PC-9 (cell line): ENCODE measurements around the gene OS9. TPM values are rescaled to one million over a fixed set of nuclear protein-coding genes. Genes with fewer than 3 reads are reported as not detected.
A peak's percentile ranks its signal among the peaks of the same experiment; 100 is the strongest.

Experiments used
- BruUV-seq: library from RNA; stranded (reverse); fragments of 400-500 nt; replicated peaks from 2 replicates; lab custom pipeline; 2021; lab: Mats Ljungman, UMichigan
- CTCF ChIA-PET: fragments of 300-600 bp; sonication (Branson Sonifier 250); formaldehyde crosslinking; loops from one replicate; lab custom pipeline; 2022; ENCODE audit warnings: antibody characterized with exemption; lab: Charles Lee
- POLR2A ChIA-PET: fragments of 300-600 bp; sonication (Branson Sonifier 250); formaldehyde crosslinking; loops from one replicate; lab custom pipeline; 2022; ENCODE audit warnings: antibody characterized with exemption; ENCODE audit not compliant: unreplicated experiment; lab: Charles Lee
- DNase-seq, 2 experiments: peaks; one replicate each; pipeline versions ENCODE4 v3.0.0 to v3.0.0-alpha.2; 2015 to 2022; ENCODE audit warnings: mixed read lengths in 1 of 2
- H2AFZ ChIP-seq: fragments of 200-600 bp; sonication (generic); 2 replicates; pipeline ENCODE4 v1.8.1; 2017; ENCODE audit warnings: antibody characterized with exemption
- H3F3A ChIP-seq: fragments of 200-600 bp; sonication (generic); 2 replicates; pipeline ENCODE4 v1.8.1; 2017; ENCODE audit warnings: antibody characterized with exemption, mild to moderate bottlenecking, low read depth; ENCODE audit not compliant: insufficient read depth
- H3K27ac ChIP-seq: fragments of 200-600 bp; sonication (generic); 2 replicates; pipeline ENCODE4 v1.6.1; 2016; ENCODE audit warnings: mixed run types
- H3K27me3 ChIP-seq: fragments of 200-600 bp; sonication (generic); 2 replicates; pipeline ENCODE4 v1.6.1; 2016; ENCODE audit warnings: low read depth, mixed run types; ENCODE audit not compliant: insufficient read depth
- H3K36me3 ChIP-seq: fragments of 200-600 bp; sonication (generic); 2 replicates; pipeline ENCODE4 v1.6.1; 2016; ENCODE audit warnings: low read depth, mixed run types
- H3K4me1 ChIP-seq: fragments of 200-600 bp; sonication (generic); replicated peaks from 2 replicates; pipeline ENCODE4 v1.6.1; 2016; ENCODE audit warnings: mixed run types; ENCODE audit not compliant: insufficient read depth
- H3K4me2 ChIP-seq: fragments of 200-600 bp; sonication (generic); 2 replicates; pipeline ENCODE4 v1.6.1; 2017; ENCODE audit warnings: mixed run types
- H3K4me3 ChIP-seq: fragments of 200-600 bp; sonication (generic); 2 replicates; pipeline ENCODE4 v1.6.1; 2016; ENCODE audit warnings: mixed run types
- H3K79me2 ChIP-seq: fragments of 200-600 bp; sonication (generic); 2 replicates; pipeline ENCODE4 v1.6.1; 2017; ENCODE audit warnings: low read depth, mixed run types
- H3K9me2 ChIP-seq: fragments of 200-600 bp; sonication (generic); 2 replicates; pipeline ENCODE4 v1.8.1; 2017; ENCODE audit warnings: mild to moderate bottlenecking; ENCODE audit not compliant: insufficient read depth
- H3K9me3 ChIP-seq: fragments of 200-600 bp; sonication (generic); 2 replicates; pipeline ENCODE4 v1.8.1; 2016; ENCODE audit warnings: low read depth; ENCODE audit not compliant: insufficient read depth
- H4K20me1 ChIP-seq: fragments of 200-600 bp; sonication (generic); 2 replicates; pipeline ENCODE4 v1.8.1; 2017; ENCODE audit not compliant: insufficient read depth
- EZH2 ChIP-seq: fragments of 200-600 bp; sonication (generic); IDR thresholded peaks from 2 replicates; pipeline ENCODE4 v1.8.0; 2017; ENCODE audit warnings: antibody characterized with exemption, low read depth
- intact Hi-C: fragments of 100-400 bp; cut with micrococcal nuclease; formaldehyde crosslinking; loops from one replicate; pipeline ENCODE4 v1.10.0; 2022; ENCODE audit not compliant: unreplicated experiment
- microRNA-seq: library from miRNA; unstranded; fragments of <30 nt; microRNA quantifications from one replicate; pipeline ENCODE4 v1.2.0, GENCODE V29; 2021; ENCODE audit warnings: borderline number of aligned reads, borderline replicate concordance
- total RNA-seq: library from RNA; stranded (reverse); gene quantifications from 2 replicates; pipeline ENCODE4 v1.2.3, GENCODE V29; 2021
- TF ChIP-seq, protein P1 (sequence below): fragments of 200-600 bp; sonication (generic); conservative IDR thresholded peaks from 2 replicates; pipeline ENCODE4 v1.6.1; 2017; ENCODE audit warnings: mixed run types, antibody characterized with exemption, mild to moderate bottlenecking, moderate library complexity

Gene OS9
- total RNA-seq, 1 experiment from 2014 or later, result 96.7 TPM

DNA sequence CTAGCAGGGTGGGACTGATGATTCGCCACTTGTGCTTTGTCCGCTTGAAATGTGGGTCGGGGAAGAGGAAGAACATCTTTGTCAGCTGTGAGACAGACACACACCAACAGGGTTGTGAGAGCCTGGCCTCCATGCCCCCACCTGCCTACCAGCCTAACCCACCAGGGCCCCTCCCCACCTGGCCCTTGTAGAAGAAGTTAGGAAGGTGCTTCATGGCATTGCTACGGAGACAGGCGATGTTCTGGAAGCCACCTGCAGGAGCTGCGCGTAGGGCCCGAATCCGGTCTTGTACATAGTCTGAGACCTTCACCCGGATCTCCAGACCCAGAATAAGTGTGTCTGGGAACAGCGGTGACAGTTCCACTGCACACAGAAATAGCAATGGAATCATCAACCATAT is 75.7 kb downstream of the OS9 start:
- POLR2A ChIA-PET, result no interaction called here
- intact Hi-C loops, result no loop called here
- CTCF ChIA-PET, result no interaction called here
- H3K36me3 ChIP-seq, result no peaks in the 10 kb centered on the region
- H3K9me3 ChIP-seq, result no peaks in the 10 kb centered on the region
- H3K79me2 ChIP-seq, result peaks cover 19% of the 10 kb centered on the region
- H3K27me3 ChIP-seq, result peaks cover 21% of the 10 kb centered on the region
- no peak overlapping the region for H3K4me2 ChIP-seq
- H2AFZ ChIP-seq, result no peak overlapping the region
- peaks cover 7% of the 10 kb centered on the region; the same call in 1 of the 2 replicates for H3F3A ChIP-seq
- no peaks in the 10 kb centered on the region; the same call in 1 of the 2 replicates for H4K20me1 ChIP-seq
- no peak for DNase-seq
- no peak overlapping the region for H3K27ac ChIP-seq
- BruUV-seq, result no TSS peak
- H3K9me2 ChIP-seq, result no peaks in the 10 kb centered on the region
- H3K4me1 ChIP-seq, result peaks cover 8% of the 10 kb centered on the region; the same call in 1 of the 2 replicates
- TF ChIP-seq EZH2, result no peak
- TF ChIP-seq, protein P1, sequence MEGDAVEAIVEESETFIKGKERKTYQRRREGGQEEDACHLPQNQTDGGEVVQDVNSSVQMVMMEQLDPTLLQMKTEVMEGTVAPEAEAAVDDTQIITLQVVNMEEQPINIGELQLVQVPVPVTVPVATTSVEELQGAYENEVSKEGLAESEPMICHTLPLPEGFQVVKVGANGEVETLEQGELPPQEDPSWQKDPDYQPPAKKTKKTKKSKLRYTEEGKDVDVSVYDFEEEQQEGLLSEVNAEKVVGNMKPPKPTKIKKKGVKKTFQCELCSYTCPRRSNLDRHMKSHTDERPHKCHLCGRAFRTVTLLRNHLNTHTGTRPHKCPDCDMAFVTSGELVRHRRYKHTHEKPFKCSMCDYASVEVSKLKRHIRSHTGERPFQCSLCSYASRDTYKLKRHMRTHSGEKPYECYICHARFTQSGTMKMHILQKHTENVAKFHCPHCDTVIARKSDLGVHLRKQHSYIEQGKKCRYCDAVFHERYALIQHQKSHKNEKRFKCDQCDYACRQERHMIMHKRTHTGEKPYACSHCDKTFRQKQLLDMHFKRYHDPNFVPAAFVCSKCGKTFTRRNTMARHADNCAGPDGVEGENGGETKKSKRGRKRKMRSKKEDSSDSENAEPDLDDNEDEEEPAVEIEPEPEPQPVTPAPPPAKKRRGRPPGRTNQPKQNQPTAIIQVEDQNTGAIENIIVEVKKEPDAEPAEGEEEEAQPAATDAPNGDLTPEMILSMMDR, result no peak
- H3K4me3 ChIP-seq, result no peak overlapping the region

DNA sequence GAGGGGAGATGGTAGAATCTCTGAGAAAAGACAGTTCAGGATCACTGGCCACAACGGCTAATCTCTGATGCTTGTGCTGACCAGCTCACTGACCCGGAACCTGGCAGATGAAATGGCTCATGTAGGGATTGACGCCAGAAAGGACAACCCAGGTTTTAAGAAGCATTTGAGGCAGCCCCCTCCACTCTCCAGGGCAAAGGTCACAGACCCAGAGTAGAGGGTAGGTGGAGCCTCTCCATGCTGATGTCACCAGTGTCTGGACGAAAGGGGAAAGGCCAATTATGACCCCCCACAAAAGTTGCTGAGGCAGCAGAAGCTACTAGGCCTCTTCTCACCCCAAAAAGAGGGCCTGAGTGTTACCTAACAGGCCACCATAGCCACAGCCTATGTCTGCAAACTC is 76.8 kb downstream of the OS9 start:
- Histone ChIP-seq H3F3A (peaks cover 7% of the 10 kb centered on the region; the same call in 1 of the 2 replicates), H4K20me1 (no peaks in the 10 kb centered on the region; the same call in 1 of the 2 replicates), H3K4me3 (peak overlapping the region; percentile 68; the same call in 1 of the 2 replicates), H2AFZ (no peak overlapping the region), H3K36me3 (no peaks in the 10 kb centered on the region), H3K4me1 (peaks cover 8% of the 10 kb centered on the region; the same call in 1 of the 2 replicates), H3K4me2 (peak overlapping the region; percentile 84), H3K27ac (no peak overlapping the region), H3K27me3 (peaks cover 10% of the 10 kb centered on the region), H3K79me2 (peaks cover 19% of the 10 kb centered on the region), H3K9me3 (no peaks in the 10 kb centered on the region), H3K9me2 (no peaks in the 10 kb centered on the region)
- no peak for DNase-seq
- TF ChIP-seq EZH2, result no peak
- TF ChIP-seq, protein P1, result no peak
- POLR2A ChIA-PET, result interaction anchor here (0.6 kb wide), 1 partner anchor 26 kb away, joined by 7 read pairs; the partner anchor contains the start of gene TSPAN31
- BruUV-seq, result no TSS peak
- CTCF ChIA-PET, result no interaction called here
- intact Hi-C loops, result no loop called here

Small RNAs within 50 kb of the gene (microRNA-seq; reads per million reads assigned to microRNA genes)
- gene MIR6759, result not detected

Other genes with a start within 250 kb of the OS9 start
- 0.73 and 0.90 TPM in 2 replicates for gene INHBE, start 238.8 kb upstream of the OS9 start, total RNA-seq
- not detected in 2 replicates for gene GLI1, start 234.3 kb upstream of the OS9 start, total RNA-seq
- gene ARHGAP9, start 214.3 kb upstream of the OS9 start, total RNA-seq, result not detected in 2 replicates
- gene MARS1, start 206.1 kb upstream of the OS9 start, total RNA-seq, result 307 and 366 TPM in 2 replicates
- 15.6 and 17.3 TPM in 2 replicates for gene DDIT3, start 173.6 kb upstream of the OS9 start, total RNA-seq
- 47.3 and 78.4 TPM in 2 replicates for gene MBD6, start 171.3 kb upstream of the OS9 start, total RNA-seq
- 93.4 and 105 TPM in 2 replicates for gene DCTN2, start 146.9 kb upstream of the OS9 start, total RNA-seq
- gene KIF5A, start 144.1 kb upstream of the OS9 start, total RNA-seq, result 0.07 TPM in 1 of 2 replicates, not detected in the other
- gene PIP4K2C, start 102.9 kb upstream of the OS9 start, total RNA-seq, result 47.7 and 48.7 TPM in 2 replicates
- 16.2 and 18.1 TPM in 2 replicates for gene DTX3, start 89.3 kb upstream of the OS9 start, total RNA-seq
- 12.9 and 18.8 TPM in 2 replicates for gene ARHGEF25, start 82.7 kb upstream of the OS9 start, total RNA-seq
- gene B4GALNT1, start 60.9 kb upstream of the OS9 start, total RNA-seq, result 15.0 and 17.9 TPM in 2 replicates
- 0.40 and 0.50 TPM in 2 replicates for gene AGAP2, start 44.6 kb downstream of the OS9 start, total RNA-seq
- gene TSPAN31, start 50.9 kb downstream of the OS9 start, total RNA-seq, result 18.2 and 22.5 TPM in 2 replicates
- 156 and 194 TPM in 2 replicates for gene CDK4, start 58.2 kb downstream of the OS9 start, total RNA-seq
- 18.9 and 21.2 TPM in 2 replicates for gene MARCHF9, start 61.0 kb downstream of the OS9 start, total RNA-seq
- gene CYP27B1, start 72.9 kb downstream of the OS9 start, total RNA-seq, result 1.6 and 1.8 TPM in 2 replicates
- gene METTL1, start 78.0 kb downstream of the OS9 start, total RNA-seq, result 15.8 and 17.9 TPM in 2 replicates
- gene EEF1AKMT3, start 78.5 kb downstream of the OS9 start, total RNA-seq, result 13.1 and 17.8 TPM in 2 replicates
- gene TSFM, start 88.7 kb downstream of the OS9 start, total RNA-seq, result 38.1 and 44.8 TPM in 2 replicates
- gene AVIL, start 124.6 kb downstream of the OS9 start, total RNA-seq, result 1.6 and 3.0 TPM in 2 replicates
- 102 and 107 TPM in 2 replicates for gene CTDSP2, start 152.6 kb downstream of the OS9 start, total RNA-seq
- 5.1 and 6.5 TPM in 2 replicates for gene ATP23, start 247.4 kb downstream of the OS9 start, total RNA-seq